GM12878 (cell line): ENCODE measurements around the gene SNX8. TPM values are rescaled to one million over a fixed set of nuclear protein-coding genes. Genes with fewer than 3 reads are reported as not detected.

Source experiments
- ATAC-seq: fragments of 200-7000 bp; cut with Tn5 transposase; 3 replicates; pipeline ENCODE4 v1.9.1; 2020; ENCODE audit warnings: mild to moderate bottlenecking, moderate library complexity
- BruUV-seq: library from RNA; stranded (reverse); fragments of 400-500 nt; replicated peaks from 2 replicates; lab custom pipeline; 2021; lab: Mats Ljungman, UMichigan
- CTCF ChIA-PET: fragments of 300-600 bp; sonication (Branson Sonifier 250); formaldehyde crosslinking; extraction: SDS; loops from one replicate; lab custom pipeline; 2021; ENCODE audit warnings: inconsistent platforms; lab: Yijun Ruan, JAX
- POLR2A ChIA-PET: fragments of 350-600 bp; formaldehyde crosslinking; extraction: SDS; loops from one replicate; lab custom pipeline; 2021; ENCODE audit warnings: inconsistent platforms; lab: Charles Lee
- RAD21 ChIA-PET: fragments of 300-600 bp; sonication (Branson Sonifier 250); formaldehyde crosslinking; loops from one replicate; lab custom pipeline; 2023; ENCODE audit warnings: antibody characterized with exemption; ENCODE audit not compliant: unreplicated experiment; lab: Charles Lee
- SMC1A ChIA-PET: fragments of 300-600 bp; sonication (Branson Sonifier 250); formaldehyde crosslinking; loops from one replicate; lab custom pipeline; 2023; ENCODE audit not compliant: unreplicated experiment, uncharacterized antibody; lab: Charles Lee
- DNase-seq: peaks from one replicate; pipeline ENCODE4 v3.0.0-alpha.2; 2011; ENCODE audit warnings: low read depth, low spot score
- FAIRE-seq: peaks from 3 replicates; lab custom pipeline; 2011; peaks lifted over from hg19 to GRCh38; lab: Jason Lieb, UNC
- H2AFZ ChIP-seq: 2 replicates; pipeline ENCODE4 v1.6.0; 2011; ENCODE audit warnings: low read depth, low read length, control low read depth; ENCODE audit not compliant: control insufficient read depth
- H3K27ac ChIP-seq: 2 replicates; pipeline ENCODE4 v1.5.1; 2011; ENCODE audit warnings: control low read depth; ENCODE audit not compliant: control insufficient read depth, insufficient read depth
- H3K27me3 ChIP-seq, 2 experiments: replicated peaks in 1 of 2; 2 replicates each; pipeline versions ENCODE4 v1.6.0 to v1.6.1; 2011; ENCODE audit warnings: low read length in 1 of 2; ENCODE audit not compliant: control insufficient read depth in 2 of 2, insufficient read depth in 2 of 2
- H3K36me3 ChIP-seq, 2 experiments: 2 replicates each; pipeline ENCODE4 v1.5.1; 2011; ENCODE audit warnings: low read length in 1 of 2; ENCODE audit not compliant: control insufficient read depth in 2 of 2, insufficient read depth in 2 of 2
- H3K4me1 ChIP-seq: 2 replicates; pipeline ENCODE4 v1.6.1; 2011; ENCODE audit warnings: mild to moderate bottlenecking, low read length, moderate library complexity, mixed read lengths; ENCODE audit not compliant: control insufficient read depth, insufficient read depth
- H3K4me2 ChIP-seq: 2 replicates; pipeline ENCODE4 v1.6.0; 2011; ENCODE audit warnings: control low read depth; ENCODE audit not compliant: control insufficient read depth, insufficient read depth
- H3K4me3 ChIP-seq: fragments of 200-600 bp; sonication (generic); 2 replicates; pipeline ENCODE4 v1.5.1; 2016
- H3K79me2 ChIP-seq: 2 replicates; pipeline ENCODE4 v1.6.0; 2011; ENCODE audit warnings: low read length; ENCODE audit not compliant: control insufficient read depth, insufficient read depth
- H3K9ac ChIP-seq: 2 replicates; pipeline ENCODE4 v1.8.0; 2011; ENCODE audit warnings: low read length, control low read depth, mixed read lengths; ENCODE audit not compliant: control insufficient read depth, insufficient read depth
- H3K9me3 ChIP-seq: replicated peaks from 3 replicates; pipeline ENCODE4 v1.5.1; 2011; ENCODE audit warnings: mild to moderate bottlenecking, low read length; ENCODE audit not compliant: control insufficient read depth, insufficient read depth
- H4K20me1 ChIP-seq: 2 replicates; pipeline ENCODE4 v1.6.0; 2011; ENCODE audit not compliant: control insufficient read depth, insufficient read depth
- HDAC6 ChIP-seq: fragments of 200-600 bp; sonication (generic); IDR thresholded peaks from one replicate; pipeline ENCODE4 v1.8.0; 2017; ENCODE audit warnings: antibody characterized with exemption; ENCODE audit not compliant: unreplicated experiment
- SUPT20H ChIP-seq: IDR thresholded peaks from 2 replicates; pipeline ENCODE4 v1.6.1; 2011; ENCODE audit warnings: low read depth, mild to moderate bottlenecking, low read length, moderate library complexity, borderline replicate concordance; ENCODE audit not compliant: control insufficient read depth
- ZBTB11 ChIP-seq: fragments of 450-650 bp; formaldehyde crosslinking; IDR thresholded peaks from 2 replicates; pipeline ENCODE4 v1.5.0; 2022; ENCODE audit warnings: mild to moderate bottlenecking, missing genetic modification characterization
- WGBS: methylation state at CpG from one replicate; pipeline ENCODE4 v1.1.6; 2016; ENCODE audit warnings: low lambda C conversion rate; ENCODE audit not compliant: insufficient replicate concordance, insufficient coverage; ENCODE audit errors: missing lambda C conversion rate; 5-methylcytosine and 5-hydroxymethylcytosine counted together
- in situ Hi-C: fragments of 300-500 bp; cut with MboI; formaldehyde crosslinking; loops from 9 replicates; pipeline ENCODE4 v1.14.3; 2018; ENCODE audit warnings: mixed read lengths
- intact Hi-C: fragments of 100-400 bp; cut with micrococcal nuclease; formaldehyde crosslinking; loops from one replicate; pipeline ENCODE4 v1.14.2; 2022; ENCODE audit not compliant: unreplicated experiment
- polyA plus RNA-seq, 11 experiments: library from polyadenylated mRNA; depleted of rRNA in 4 of 11; unstranded in 6 of 11; stranded (reverse) in 5 of 11; fragments of >200 nt; fragmentation: Nextera tagmentation in 4 of 11; fragmentation: Illumina TruSeq in 1 of 11; extraction: Ambion mirVana in 4 of 11; extraction: Trizol in 1 of 11; gene quantifications; 1 replicate in 1 of 11; 2 replicates in 10 of 11; pipeline versions ENCODE4 v1.2.1 to v1.2.3, GENCODE V29; 2011 to 2016; ENCODE audit warnings: inconsistent platforms in 2 of 11, missing spikeins in 2 of 11, low read depth in 1 of 11
- total RNA-seq, 4 experiments: library from RNA; depleted of rRNA in 3 of 4; stranded (reverse); fragments of >200 nt in 3 of 4; fragmentation: Illumina TruSeq in 1 of 4; extraction: Trizol in 1 of 4; gene quantifications; 2 replicates each; pipeline versions ENCODE4 v1.2.1 to v1.2.3, GENCODE V29; 2013 to 2021

The SNX8 gene
- total and polyA plus RNA-seq, 10 of the 15 experiments (the other 5 are each of a cell fraction or from before 2014, with no cell fraction given): 6.4 to 210 (median 97.6) TPM

- H3K4me3 ChIP-seq: no peak overlapping the region
- H3K9me3 ChIP-seq: no peaks in the 10 kb centered on the region
- no peaks in the 10 kb centered on the region for H3K27me3 ChIP-seq
- no peak overlapping the region for H3K4me2 ChIP-seq
- no TSS peak for BruUV-seq
- ChIA-PET SMC1A (no interaction called here), RAD21 (no interaction called here), POLR2A (no interaction called here), CTCF (interaction anchor here (0.6 kb wide), 1 partner anchor 155 kb away, joined by 3 read pairs; no protein-coding TSS in a partner anchor)
- no peak overlapping the region for H3K9ac ChIP-seq
- ATAC-seq: no peak
- intact Hi-C loops: no loop called here
- H4K20me1 ChIP-seq: no peaks in the 10 kb centered on the region
- no peaks in the 10 kb centered on the region for H3K79me2 ChIP-seq
- DNase-seq: no peak
- no peak for FAIRE-seq
- H3K4me1 ChIP-seq: no peaks in the 10 kb centered on the region
- TF ChIP-seq HDAC6: no peak
- H3K36me3 ChIP-seq: peaks cover 30 to 50% of the 10 kb centered on the region in 2 experiments
- no peak overlapping the region for H2AFZ ChIP-seq
- in situ Hi-C loops: loop anchor here (10.0 kb wide), 1 partner anchor 552 kb away; no protein-coding TSS in a partner anchor
- 94% methylated on average over 10 of the region's 10 CpGs for WGBS
- H3K27ac ChIP-seq: no peak overlapping the region
Observed at GRCh38 chr7:2217206-2217605, 97.0 kb downstream of the SNX8 start.

- no peaks in the 10 kb centered on the region for H3K4me1 ChIP-seq
- FAIRE-seq (no peak), DNase-seq (no peak), ATAC-seq (no peak)
- no peak overlapping the region for H3K4me2 ChIP-seq
- 94% methylated on average over 13 of the region's 17 CpGs for WGBS
- ChIA-PET POLR2A (interaction anchor here (0.6 kb wide), 1 partner anchor 93 kb away, joined by 3 read pairs; no protein-coding TSS in a partner anchor), SMC1A (interaction anchor here (0.9 kb wide), 1 partner anchor 85 kb away, joined by 3 read pairs; no protein-coding TSS in a partner anchor), CTCF (no interaction called here), RAD21 (no interaction called here)
- no peaks in the 10 kb centered on the region for H4K20me1 ChIP-seq
- no peak overlapping the region for H3K4me3 ChIP-seq
- no peaks in the 10 kb centered on the region for H3K79me2 ChIP-seq
- TF ChIP-seq SUPT20H (no peak), ZBTB11 (CRISPR knock-in tag) (no peak)
- H3K9me3 ChIP-seq: no peaks in the 10 kb centered on the region
- H3K36me3 ChIP-seq: peaks cover 24 to 54% of the 10 kb centered on the region in 2 experiments; a peak in 3 of 4 replicates
- no TSS peak for BruUV-seq
- H3K9ac ChIP-seq: no peak overlapping the region
- no peak overlapping the region for H2AFZ ChIP-seq
- no peak overlapping the region for H3K27ac ChIP-seq
- in situ Hi-C loops: loop anchor here (10.0 kb wide), 1 partner anchor 551 kb away; no protein-coding TSS in a partner anchor
- no peaks in the 10 kb centered on the region for H3K27me3 ChIP-seq
- intact Hi-C loops: no loop called here
Observed at GRCh38 chr7:2215851-2216250, 98.4 kb downstream of the SNX8 start.
